GM23248 (cell line): ENCODE measurements around the gene DLEU7.

Experiments
- EZH2 ChIP-seq: fragments of 200-600 bp; sonication (generic); IDR thresholded peaks from 2 replicates; pipeline ENCODE4 v1.6.1; 2018; ENCODE audit warnings: antibody characterized with exemption, mild to moderate bottlenecking; ENCODE audit not compliant: insufficient read depth, poor library complexity, severe bottlenecking
- EZH2phosphoT487 ChIP-seq: fragments of 200-600 bp; sonication (generic); IDR thresholded peaks from 2 replicates; pipeline ENCODE4 v1.6.1; 2018; ENCODE audit warnings: antibody characterized with exemption, moderate library complexity, mild to moderate bottlenecking, low read depth; ENCODE audit not compliant: insufficient read depth

- TF ChIP-seq EZH2 (no peak), EZH2phosphoT487 (no peak)
Observed at GRCh38 chr13:50889317-50889716, 45.8 kb upstream of the DLEU7 start.
